Thoracic aorta (tissue), 2 donors: Measurements from ENCODE around the gene ADRM1. TPM values are rescaled to one million over a fixed set of nuclear protein-coding genes. Genes with fewer than 3 reads are reported as not detected.

ENCODE experiments used
- ATAC-seq: fragments of 150-250 bp; one replicate; pipeline ENCODE4 v1.8.0; 2017; ENCODE audit warnings: low read depth; ENCODE audit not compliant: insufficient number of reproducible peaks, low FRiP score
- DNase-seq: peaks from one replicate; pipeline ENCODE4 v3.0.0-alpha.2; 2020; ENCODE audit warnings: low spot score
- H3K27ac ChIP-seq, 2 donors: fragments of 200-600 bp; sonication (generic); 1 replicate in 1 of 2; 2 replicates in 1 of 2; pipeline ENCODE4 v1.5.1; 2016; ENCODE audit warnings: mild to moderate bottlenecking in 2 of 2, moderate library complexity in 2 of 2
- H3K27me3 ChIP-seq: fragments of 200-600 bp; sonication (generic); replicated peaks from 2 replicates; pipeline ENCODE4 v1.6.0; 2016; ENCODE audit warnings: mild to moderate bottlenecking; ENCODE audit not compliant: insufficient read depth
- H3K36me3 ChIP-seq: fragments of 200-600 bp; sonication (generic); one replicate; pipeline ENCODE4 v1.5.1; 2016
- H3K4me1 ChIP-seq, 2 donors: fragments of 200-600 bp; sonication (generic); 1 replicate in 1 of 2; 2 replicates in 1 of 2; pipeline versions ENCODE4 v1.5.1 to v1.6.0; 2016; ENCODE audit warnings: low read depth in 2 of 2, mild to moderate bottlenecking in 1 of 2; ENCODE audit not compliant: control insufficient read depth in 1 of 2
- H3K4me3 ChIP-seq: fragments of 200-600 bp; sonication (generic); 2 replicates; pipeline ENCODE4 v1.5.1; 2016; ENCODE audit warnings: mild to moderate bottlenecking
- H3K9me3 ChIP-seq: fragments of 200-600 bp; sonication (generic); 2 replicates; pipeline ENCODE4 v1.5.1; 2016
- CTCF ChIP-seq: fragments of 200-600 bp; sonication (generic); IDR thresholded peaks from one replicate; pipeline ENCODE4 v1.5.1; 2019; ENCODE audit warnings: antibody characterized with exemption
- total RNA-seq, 2 donors: library from RNA; depleted of rRNA; stranded (reverse); fragments of >200 nt; gene quantifications; one replicate each; pipeline versions ENCODE4 v1.1.0 to v1.2.3, GENCODE V29; 2016

ADRM1 gene
- total RNA-seq, 2 donors from 2014 or later: 98.8 to 113 TPM

- Histone ChIP-seq H3K4me1 (no peaks in the 10 kb centered on the region), H3K36me3 (peaks cover 67% of the 10 kb centered on the region), H3K27ac (no peak overlapping the region), H3K4me3 (no peak overlapping the region), H3K9me3 (no peaks in the 10 kb centered on the region), H3K27me3 (no peaks in the 10 kb centered on the region)
- ATAC-seq (no peak), DNase-seq (no peak)
- no peak for TF ChIP-seq CTCF
These were observed 34.2 kb downstream of the ADRM1 start for GRCh38 chr20:62336775-62337557.

GRCh38 chr20:62337558-62338293 lies 34.9 kb downstream of the ADRM1 start:
- Histone ChIP-seq H3K4me3 (no peak overlapping the region), H3K27ac (no peak overlapping the region), H3K36me3 (peaks cover 63% of the 10 kb centered on the region), H3K27me3 (no peaks in the 10 kb centered on the region), H3K9me3 (no peaks in the 10 kb centered on the region), H3K4me1 (no peaks in the 10 kb centered on the region)
- ATAC-seq (no peak), DNase-seq (no peak)
- no peak for TF ChIP-seq CTCF

- Histone ChIP-seq H3K36me3 (peaks cover 58% of the 10 kb centered on the region), H3K27ac (no peak overlapping the region), H3K9me3 (no peaks in the 10 kb centered on the region), H3K4me3 (no peak overlapping the region), H3K27me3 (no peaks in the 10 kb centered on the region), H3K4me1 (no peaks in the 10 kb centered on the region)
- DNase-seq: no peak
- no peak for ATAC-seq
- TF ChIP-seq CTCF: no peak
These were observed 35.5 kb downstream of the ADRM1 start for GRCh38 chr20:62338294-62338620.

GRCh38 chr20:62339647-62340062 lies 36.9 kb downstream of the ADRM1 start:
- no peak for ATAC-seq
- Histone ChIP-seq H3K4me3 (no peak overlapping the region), H3K4me1 (no peaks in the 10 kb centered on the region), H3K36me3 (peaks cover 53% of the 10 kb centered on the region), H3K9me3 (no peaks in the 10 kb centered on the region), H3K27me3 (no peaks in the 10 kb centered on the region), H3K27ac (no peak overlapping the region)
- no peak for DNase-seq
- no peak for TF ChIP-seq CTCF

GRCh38 chr20:62342910-62343309 lies 40.1 kb downstream of the ADRM1 start:
- no peaks in the 10 kb centered on the region for H3K27me3 ChIP-seq
- TF ChIP-seq CTCF: no peak
- H3K4me1 ChIP-seq: no peaks in the 10 kb centered on the region
- no peak for ATAC-seq
- no peak overlapping the region for H3K27ac ChIP-seq
- no peak overlapping the region for H3K4me3 ChIP-seq
- no peaks in the 10 kb centered on the region for H3K9me3 ChIP-seq
- H3K36me3 ChIP-seq: peaks cover 51% of the 10 kb centered on the region
- no peak for DNase-seq
